HL-60 (cell line): ENCODE data around the gene CCR9.

Source experiments
- DNase-seq, 2 experiments: peaks; one replicate each; pipeline ENCODE4 v3.0.0-alpha.2; 2010 to 2020; ENCODE audit warnings: low read depth in 1 of 2, low spot score in 1 of 2
- H3K27ac ChIP-seq: fragments of 250-450 bp; sonication (Bioruptor Pico); replicated peaks from 2 replicates; pipeline ENCODE4 v1.5.1; 2020; ENCODE audit warnings: mild to moderate bottlenecking, moderate library complexity
- H3K27me3 ChIP-seq: fragments of 250-450 bp; sonication (Bioruptor Pico); 2 replicates; pipeline ENCODE4 v1.5.1; 2021; ENCODE audit warnings: mild to moderate bottlenecking, moderate library complexity; ENCODE audit not compliant: insufficient read depth, poor library complexity, severe bottlenecking
- H3K4me3 ChIP-seq: replicated peaks from 2 replicates; pipeline ENCODE4 v1.5.1; 2011; ENCODE audit warnings: mild to moderate bottlenecking, control low read depth, low read length; ENCODE audit not compliant: insufficient read depth
- GABPA ChIP-seq: IDR thresholded peaks from 2 replicates; pipeline ENCODE4 v1.6.1; 2012; ENCODE audit warnings: low read depth
- POLR2AphosphoS5 ChIP-seq: IDR thresholded peaks from 2 replicates; pipeline ENCODE4 v1.6.1; 2012; ENCODE audit warnings: low read depth
- REST ChIP-seq: IDR thresholded peaks from 2 replicates; pipeline ENCODE4 v1.6.1; 2012; ENCODE audit warnings: low read depth; ENCODE audit not compliant: insufficient replicate concordance
- SPI1 ChIP-seq: IDR thresholded peaks from 2 replicates; pipeline ENCODE4 v1.6.1; 2012; ENCODE audit warnings: low read depth, mild to moderate bottlenecking, borderline replicate concordance
- TF ChIP-seq, protein P1 (sequence below): IDR thresholded peaks from one replicate; pipeline ENCODE4 v1.5.1; 2011; ENCODE audit warnings: low read length, control low read depth, inconsistent platforms; ENCODE audit not compliant: insufficient read depth

The CCR9 gene

GRCh38 chr3:45870099-45870498, 16.2 kb upstream of the CCR9 start:
- TF ChIP-seq, protein P1, sequence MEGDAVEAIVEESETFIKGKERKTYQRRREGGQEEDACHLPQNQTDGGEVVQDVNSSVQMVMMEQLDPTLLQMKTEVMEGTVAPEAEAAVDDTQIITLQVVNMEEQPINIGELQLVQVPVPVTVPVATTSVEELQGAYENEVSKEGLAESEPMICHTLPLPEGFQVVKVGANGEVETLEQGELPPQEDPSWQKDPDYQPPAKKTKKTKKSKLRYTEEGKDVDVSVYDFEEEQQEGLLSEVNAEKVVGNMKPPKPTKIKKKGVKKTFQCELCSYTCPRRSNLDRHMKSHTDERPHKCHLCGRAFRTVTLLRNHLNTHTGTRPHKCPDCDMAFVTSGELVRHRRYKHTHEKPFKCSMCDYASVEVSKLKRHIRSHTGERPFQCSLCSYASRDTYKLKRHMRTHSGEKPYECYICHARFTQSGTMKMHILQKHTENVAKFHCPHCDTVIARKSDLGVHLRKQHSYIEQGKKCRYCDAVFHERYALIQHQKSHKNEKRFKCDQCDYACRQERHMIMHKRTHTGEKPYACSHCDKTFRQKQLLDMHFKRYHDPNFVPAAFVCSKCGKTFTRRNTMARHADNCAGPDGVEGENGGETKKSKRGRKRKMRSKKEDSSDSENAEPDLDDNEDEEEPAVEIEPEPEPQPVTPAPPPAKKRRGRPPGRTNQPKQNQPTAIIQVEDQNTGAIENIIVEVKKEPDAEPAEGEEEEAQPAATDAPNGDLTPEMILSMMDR = no peak
- TF ChIP-seq SPI1 = no peak
- TF ChIP-seq GABPA = no peak
- no peak for TF ChIP-seq REST
- TF ChIP-seq POLR2AphosphoS5 = no peak
- Histone ChIP-seq H3K27me3 (no peaks in the 10 kb centered on the region), H3K4me3 (no peak overlapping the region), H3K27ac (no peak overlapping the region)
- DNase-seq = no peak

- Histone ChIP-seq H3K27ac (no peak overlapping the region), H3K4me3 (no peak overlapping the region), H3K27me3 (no peaks in the 10 kb centered on the region)
- no peak for TF ChIP-seq REST
- no peak for TF ChIP-seq SPI1
- no peak for TF ChIP-seq POLR2AphosphoS5
- DNase-seq = no peak
Observed at GRCh38 chr3:45871780-45872179, 14.6 kb upstream of the CCR9 start.

GRCh38 chr3:45872569-45872968, 13.8 kb upstream of the CCR9 start:
- TF ChIP-seq, protein P1 = no peak
- Histone ChIP-seq H3K27ac (no peak overlapping the region), H3K27me3 (no peaks in the 10 kb centered on the region), H3K4me3 (no peak overlapping the region)
- DNase-seq = no peak

DNA sequence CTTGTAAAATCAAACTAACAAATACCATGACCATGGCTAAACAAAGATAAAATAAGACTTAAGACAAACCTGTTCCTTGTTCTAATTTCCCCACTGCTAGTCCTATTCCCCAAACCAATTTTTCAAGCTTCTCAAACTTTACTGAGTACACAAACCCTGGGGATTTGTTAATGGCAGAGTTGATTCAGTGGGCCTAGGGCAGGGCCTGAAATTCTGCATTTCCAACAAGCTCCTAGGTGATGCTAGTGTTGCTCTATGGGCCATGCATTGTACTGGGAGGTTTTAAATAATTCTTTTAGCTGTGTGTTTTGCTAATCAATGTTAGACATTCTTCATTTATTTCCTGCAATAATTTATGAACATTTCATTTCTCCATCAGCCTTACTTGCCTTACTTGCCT, 13.3 kb upstream of the CCR9 start:
- Histone ChIP-seq H3K27ac (no peak overlapping the region), H3K27me3 (no peaks in the 10 kb centered on the region), H3K4me3 (no peak overlapping the region)
- no peak for DNase-seq
- TF ChIP-seq GABPA (no peak), POLR2AphosphoS5 (no peak), REST (no peak), SPI1 (no peak)
- TF ChIP-seq, protein P1 = no peak
